Activated CD8-positive, alpha-beta memory T cell treated with anti-CD3 and anti-CD28 coated beads, Interleukin-2, amount 50 U/mL, for 24 hours (primary cell): ENCODE results near the gene PHF2.

Experiments
- DNase-seq: peaks from one replicate; pipeline ENCODE4 v3.0.0-alpha.2; 2020; ENCODE audit errors: extremely low read depth

Gene PHF2

GRCh38 chr9:93601063-93601462, 24.7 kb downstream of the PHF2 start:
- DNase-seq = no peak

GRCh38 chr9:93601666-93602065, 25.3 kb downstream of the PHF2 start:
- no peak for DNase-seq

DNA sequence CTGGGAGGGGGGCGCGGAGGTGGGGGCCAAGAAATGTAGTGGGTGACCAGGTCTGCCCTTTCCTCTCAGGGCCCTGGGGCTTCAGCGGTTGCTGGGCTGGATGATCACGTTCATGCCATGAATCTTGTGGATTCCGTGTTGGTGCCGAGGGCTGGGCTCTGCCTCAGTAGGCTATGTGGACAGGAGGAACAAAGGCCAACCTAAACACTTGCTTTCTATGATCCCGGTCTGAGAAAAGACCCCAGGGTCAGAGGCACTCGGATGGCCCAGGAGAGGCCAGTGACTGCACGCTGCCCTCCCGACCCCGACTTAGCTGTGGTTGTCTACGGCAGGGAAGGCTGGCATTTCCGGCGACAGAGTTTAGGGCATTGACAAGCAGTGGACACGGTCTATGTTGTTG, 26.6 kb downstream of the PHF2 start:
- no peak for DNase-seq

- DNase-seq = no peak
These were observed 27.5 kb downstream of the PHF2 start for GRCh38 chr9:93603906-93604326.

DNA sequence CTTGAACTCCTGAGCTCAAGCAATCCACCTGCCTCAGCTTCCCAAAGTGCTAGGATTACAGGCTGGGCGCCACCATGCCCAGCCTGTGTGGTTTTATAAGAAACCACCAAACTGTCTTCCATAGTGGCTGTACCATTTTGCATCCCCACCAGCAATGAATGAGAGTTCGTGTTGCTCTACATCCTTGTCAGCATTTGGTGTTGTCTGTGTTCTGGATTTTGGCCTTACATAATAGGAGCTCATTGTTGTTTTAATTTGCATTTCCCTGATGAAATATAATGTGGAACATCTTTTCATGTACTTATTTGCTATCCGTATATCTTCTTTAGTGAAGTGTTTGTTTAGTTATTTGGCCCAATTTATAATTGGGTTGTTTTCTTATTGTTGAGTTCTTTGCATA, 29.8 kb downstream of the PHF2 start:
- no peak for DNase-seq

DNA sequence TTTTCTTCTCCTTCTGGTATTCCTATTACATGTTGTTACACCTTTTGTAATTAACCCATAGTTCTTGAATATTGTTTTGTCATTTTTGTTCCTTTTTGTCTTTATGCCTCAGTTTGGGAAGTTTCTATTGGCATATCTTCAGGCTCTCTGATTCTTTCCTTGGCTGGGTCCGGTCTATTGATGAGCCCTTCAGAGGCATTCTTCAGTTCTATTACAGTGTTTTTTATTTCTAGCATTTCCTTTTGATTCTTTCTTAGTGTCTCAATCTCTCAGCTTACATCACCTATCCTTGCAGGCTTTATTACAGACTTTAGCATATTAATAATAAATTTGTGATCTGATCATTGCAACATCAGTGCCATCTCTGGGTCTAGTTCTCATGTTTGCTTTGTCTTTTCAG, 33.8 kb downstream of the PHF2 start:
- no peak for DNase-seq

- DNase-seq = no peak
These were observed 35.8 kb downstream of the PHF2 start for GRCh38 chr9:93612052-93612795.

GRCh38 chr9:93612796-93613154, 36.4 kb downstream of the PHF2 start:
- no peak for DNase-seq

DNA sequence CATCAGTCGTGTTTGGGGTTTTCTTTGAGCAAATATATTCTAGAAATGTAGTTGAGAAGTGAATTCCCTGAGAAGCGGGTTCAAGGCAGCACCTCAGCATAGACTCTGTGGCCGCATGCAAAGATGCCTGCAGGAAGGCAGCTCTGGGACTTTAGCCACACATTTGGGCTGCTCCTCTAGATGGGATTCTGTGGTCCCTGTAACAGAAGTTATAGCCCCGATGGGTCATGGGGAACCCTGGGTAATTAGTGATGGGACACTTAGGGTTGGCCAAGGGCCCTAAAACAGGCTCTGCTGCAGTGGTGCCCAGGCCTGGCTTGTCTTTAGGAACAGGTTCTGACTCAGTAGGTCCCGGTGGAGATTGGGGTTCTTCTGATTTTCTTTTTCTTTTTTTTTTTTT, 36.8 kb downstream of the PHF2 start:
- no peak for DNase-seq

DNA sequence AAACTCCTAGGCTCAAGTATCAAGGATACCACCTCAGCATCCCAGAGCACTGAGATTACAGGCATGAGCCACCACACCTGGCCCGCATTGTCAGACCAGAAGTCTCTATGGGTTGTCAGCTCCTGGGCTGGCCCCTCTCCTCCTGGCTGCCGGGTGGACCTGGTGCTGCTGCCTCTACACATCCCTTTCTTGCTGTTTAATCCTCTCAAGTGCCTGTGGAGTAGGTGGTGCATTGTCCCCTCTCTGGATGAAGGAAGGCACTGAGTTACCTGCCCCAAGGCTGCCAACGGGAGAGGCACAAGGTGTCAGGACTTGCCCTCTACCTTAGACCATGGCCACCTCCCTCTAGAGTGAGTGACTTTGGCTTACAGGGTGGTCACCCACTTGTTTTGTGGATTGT, 37.4 kb downstream of the PHF2 start:
- no peak for DNase-seq

- no peak for DNase-seq
These were observed 38.6 kb downstream of the PHF2 start for GRCh38 chr9:93614830-93615468.

DNA sequence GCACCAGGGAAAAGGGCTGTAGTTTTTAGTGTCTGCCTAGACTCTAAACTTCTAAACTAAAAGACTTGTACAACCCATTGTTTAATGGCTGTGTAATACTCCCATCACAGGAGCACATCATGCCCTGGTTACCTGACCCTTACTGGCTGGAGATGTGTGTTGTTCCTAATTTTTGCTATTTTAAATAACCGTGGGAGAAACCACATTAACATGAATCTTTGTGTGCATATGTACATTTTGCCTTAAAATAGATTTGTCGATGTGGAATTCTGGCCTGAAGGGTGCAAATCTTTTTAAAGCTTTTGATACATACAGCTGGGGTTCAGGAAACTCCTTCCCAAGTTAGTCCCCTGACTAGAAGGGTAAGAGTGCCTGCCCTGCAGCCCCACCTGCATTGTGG, 39.7 kb downstream of the PHF2 start:
- no peak for DNase-seq

- no peak for DNase-seq
These were observed 40.9 kb downstream of the PHF2 start for GRCh38 chr9:93617273-93617672.

GRCh38 chr9:93619272-93619775, 42.9 kb downstream of the PHF2 start:
- no peak for DNase-seq

DNA sequence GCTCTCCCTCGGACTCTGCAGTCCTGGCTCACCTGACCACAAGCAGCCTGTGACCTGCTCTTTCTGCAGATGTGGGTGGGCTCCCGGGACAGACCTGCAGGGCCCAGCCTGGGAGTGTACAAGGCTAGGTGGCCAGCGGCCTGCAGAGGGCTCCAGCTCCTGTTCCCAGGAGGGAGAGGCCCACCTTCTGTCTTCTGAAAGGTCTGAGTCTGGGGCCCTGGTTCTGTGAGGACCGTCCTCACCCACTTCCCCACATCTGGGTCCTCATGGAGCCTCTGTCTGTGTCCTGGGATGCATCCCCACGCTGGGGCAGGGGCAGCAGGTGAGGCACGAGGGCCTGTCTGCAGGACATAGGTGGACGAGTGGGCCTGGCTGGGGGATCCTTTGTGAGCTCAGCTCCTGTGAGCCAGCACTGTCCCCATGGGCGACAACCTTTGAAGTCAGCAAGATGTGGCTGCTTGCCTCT, 43.7 kb downstream of the PHF2 start:
- DNase-seq = no peak

DNA sequence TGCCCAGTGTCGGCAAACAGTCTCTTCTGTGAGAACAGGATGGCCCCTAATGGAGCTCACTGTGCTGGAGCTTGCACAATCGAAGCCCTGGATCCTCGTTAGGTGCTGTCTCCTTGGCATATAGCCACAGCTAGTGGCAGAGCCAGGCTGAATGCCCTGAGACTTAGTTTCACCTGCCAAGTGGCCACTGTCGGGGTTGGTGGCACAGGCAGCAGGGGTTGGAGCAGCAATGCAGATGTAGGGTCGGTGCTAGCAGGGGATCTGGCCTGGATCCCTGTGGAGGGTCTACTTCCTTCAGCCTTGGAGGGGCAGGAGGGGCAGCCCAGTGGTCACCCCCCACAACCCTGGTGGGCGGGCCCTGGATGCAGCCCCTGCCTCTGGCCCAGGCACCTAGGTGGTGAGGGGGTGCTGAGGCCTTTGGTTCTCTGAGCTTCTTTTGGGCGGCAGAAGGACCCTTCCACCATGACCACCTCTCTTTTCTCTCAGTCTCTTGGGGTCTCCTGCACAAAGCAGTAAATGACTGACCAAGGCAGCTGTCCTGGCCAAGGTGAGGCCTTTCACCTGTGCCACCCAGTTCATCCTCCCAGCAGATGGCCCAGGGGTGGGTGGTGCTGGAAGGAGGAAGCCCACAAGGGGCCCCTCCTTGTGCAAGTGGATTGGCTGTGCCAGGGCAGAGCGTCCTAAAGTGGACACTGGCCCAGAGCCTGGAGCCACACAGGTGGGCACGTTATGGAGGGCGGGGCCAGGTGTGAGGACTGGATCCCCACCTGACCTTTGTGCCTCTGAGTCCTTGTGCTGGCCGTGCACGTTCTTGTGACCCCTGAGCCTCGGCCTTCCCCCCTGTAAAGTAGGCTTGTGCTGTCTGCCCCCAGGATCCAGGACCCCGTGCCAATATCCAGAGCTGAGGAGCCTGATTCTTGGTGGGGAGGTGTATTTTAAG, 44.8 kb downstream of the PHF2 start:
- DNase-seq = no peak

GRCh38 chr9:93621922-93622321, 45.5 kb downstream of the PHF2 start:
- no peak for DNase-seq

DNA sequence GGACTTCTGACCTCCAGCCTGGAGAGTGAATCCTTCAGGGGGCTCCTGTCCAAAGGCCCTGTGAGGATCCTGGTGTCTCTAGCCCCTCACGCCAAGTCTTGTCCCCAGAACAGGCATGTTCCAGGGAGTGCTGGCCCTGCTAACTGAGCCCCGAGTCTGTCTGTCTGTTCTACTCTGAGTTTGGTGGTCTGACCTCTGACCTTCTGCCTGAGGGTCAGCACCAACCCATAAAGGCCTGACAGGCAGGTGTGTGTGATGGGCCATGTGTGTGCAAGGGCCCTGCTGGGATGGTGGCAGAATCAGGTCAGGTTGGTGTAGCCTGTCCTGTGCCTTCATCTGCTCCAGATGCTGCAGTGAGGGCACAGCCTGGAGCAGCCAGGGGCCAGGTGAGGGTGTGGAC, 46.3 kb downstream of the PHF2 start:
- DNase-seq = no peak

GRCh38 chr9:93623753-93624152, 47.4 kb downstream of the PHF2 start:
- no peak for DNase-seq

DNA sequence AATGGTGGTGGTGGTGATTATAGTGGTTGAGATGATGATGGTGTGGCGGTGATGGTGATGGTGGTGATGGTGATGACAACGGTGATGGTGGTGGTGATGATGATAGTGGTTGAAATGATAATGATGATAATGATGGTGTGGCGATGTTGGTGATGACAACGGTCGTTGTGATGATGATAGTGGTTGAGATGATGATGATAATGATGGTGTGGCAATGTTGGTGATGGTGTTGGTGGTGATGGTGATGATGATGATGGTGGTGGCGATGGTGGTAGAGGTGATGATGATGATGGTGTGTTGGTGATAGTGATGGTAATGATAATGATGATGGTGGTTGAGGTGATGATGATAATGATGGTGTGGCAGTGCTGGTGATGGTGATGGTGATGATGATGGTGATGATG, 48.0 kb downstream of the PHF2 start:
- DNase-seq = no peak

DNA sequence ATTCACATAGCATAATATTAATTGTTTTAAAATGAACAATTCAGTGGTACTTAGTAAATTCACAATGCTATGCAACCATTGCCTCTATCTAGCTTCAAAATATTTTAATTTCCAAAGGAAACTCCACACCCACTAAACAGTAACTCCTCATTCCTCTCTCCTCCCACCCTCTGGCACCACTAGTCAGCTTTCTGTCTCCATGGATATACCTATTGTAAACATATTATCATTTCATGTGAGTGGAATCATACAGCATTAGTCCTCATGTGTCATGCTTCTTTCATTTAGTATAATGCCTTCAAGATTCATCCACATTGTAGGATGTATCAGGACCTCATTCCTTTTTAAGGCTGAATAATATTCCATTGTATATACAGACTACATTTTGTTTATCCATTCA, 48.6 kb downstream of the PHF2 start:
- DNase-seq = no peak

DNA sequence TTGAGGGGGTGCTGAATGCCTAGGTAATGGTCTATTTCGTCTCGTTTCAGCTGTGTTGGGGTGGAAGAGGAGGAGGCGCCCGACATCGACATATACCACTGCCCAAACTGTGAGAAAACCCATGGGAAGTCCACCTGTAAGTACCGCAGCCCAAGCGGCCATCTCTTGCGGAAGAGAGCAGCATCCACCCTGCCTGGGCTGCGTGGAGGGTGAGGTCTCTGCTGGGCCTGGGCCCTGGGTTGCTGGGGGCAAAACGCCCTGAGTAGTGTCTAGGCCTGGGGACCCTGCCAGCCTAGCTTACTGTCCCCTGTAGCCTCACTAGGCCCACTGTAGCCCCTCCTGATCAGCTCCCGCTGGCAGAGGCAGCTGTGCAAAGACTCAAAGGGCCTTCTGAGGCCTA, 53.5 kb downstream of the PHF2 start:
- no peak for DNase-seq
